NCI-H2227 (cell line): ENCODE results near the gene ZNF268.
"Not testable (repeated sequence)": the region's sequence is repeated elsewhere in the genome, so short reads cannot be mapped to it uniquely, and the experiment has no call there.

Experiments
- DNase-seq: peaks from one replicate; lab custom pipeline; 2025; ENCODE audit not compliant: unreplicated experiment; lab: John Stamatoyannopoulos, UW

ZNF268 gene

DNA sequence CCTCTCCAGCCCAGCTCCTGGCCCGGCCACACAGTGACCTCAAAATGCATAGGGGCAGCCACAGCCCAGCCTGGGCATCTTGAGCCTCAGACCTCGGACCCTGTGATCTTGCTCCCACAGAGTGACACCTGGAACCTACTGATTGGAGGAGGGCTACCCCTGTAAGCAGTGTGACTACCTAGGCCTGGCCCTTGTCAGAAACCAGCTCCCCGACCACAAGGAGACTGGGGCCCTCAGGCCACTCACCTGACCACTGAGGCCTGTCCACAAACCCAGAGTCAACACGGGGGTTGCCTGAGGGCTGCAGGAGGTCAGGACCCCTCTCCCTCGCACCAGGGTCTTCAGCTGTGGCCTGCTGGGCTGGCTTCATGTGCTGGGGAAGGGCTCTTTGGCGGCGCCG is 45.4 kb downstream of the ZNF268 start:
- DNase-seq, result no peak

DNA sequence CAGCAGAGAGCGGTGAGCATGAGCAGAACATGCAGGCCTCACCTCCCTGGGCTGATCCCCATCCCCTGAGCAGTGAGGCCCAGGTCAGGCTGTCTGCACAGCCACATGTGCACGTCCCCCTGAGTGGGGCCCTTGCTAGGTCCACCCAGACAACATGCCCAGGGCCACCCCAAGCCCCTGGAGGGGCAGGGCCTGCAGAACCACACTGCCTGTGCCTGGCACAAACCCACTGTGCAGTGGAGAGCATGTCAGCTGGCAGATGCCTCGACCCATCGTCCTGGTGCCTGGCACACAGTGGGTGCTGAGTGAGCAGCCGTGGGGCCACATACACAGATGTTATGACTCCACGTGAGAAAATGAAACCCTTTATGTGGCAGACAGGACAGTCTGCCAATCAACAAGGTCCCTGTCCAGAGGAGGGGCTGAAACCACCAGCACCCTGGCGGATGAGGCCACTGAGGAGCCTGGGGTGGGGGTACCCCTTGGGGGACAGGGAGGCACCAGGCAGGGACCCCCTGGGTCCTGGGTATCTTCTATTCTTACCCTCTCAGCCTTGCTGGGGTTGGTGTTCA is 46.1 kb downstream of the ZNF268 start:
- no peak for DNase-seq

DNA sequence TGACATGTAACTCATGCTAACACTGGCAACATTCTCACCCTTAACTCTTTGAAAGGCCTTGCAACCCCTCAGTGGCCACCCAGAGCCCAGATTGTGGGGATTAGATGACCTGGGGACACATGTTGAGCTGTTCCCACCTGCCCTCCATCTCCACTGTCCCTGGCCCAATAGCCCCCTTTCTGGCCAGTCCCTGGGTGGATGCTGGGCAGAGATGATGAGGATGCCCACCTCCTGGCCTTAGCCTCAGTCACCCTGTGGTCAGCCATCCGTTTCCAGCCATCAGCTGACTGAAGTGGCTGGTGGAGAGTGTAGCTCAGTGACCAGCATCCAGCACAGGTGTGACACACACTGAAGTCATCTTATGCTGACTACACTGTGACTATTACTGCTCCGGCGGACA is 49.7 kb downstream of the ZNF268 start:
- no peak for DNase-seq

DNA sequence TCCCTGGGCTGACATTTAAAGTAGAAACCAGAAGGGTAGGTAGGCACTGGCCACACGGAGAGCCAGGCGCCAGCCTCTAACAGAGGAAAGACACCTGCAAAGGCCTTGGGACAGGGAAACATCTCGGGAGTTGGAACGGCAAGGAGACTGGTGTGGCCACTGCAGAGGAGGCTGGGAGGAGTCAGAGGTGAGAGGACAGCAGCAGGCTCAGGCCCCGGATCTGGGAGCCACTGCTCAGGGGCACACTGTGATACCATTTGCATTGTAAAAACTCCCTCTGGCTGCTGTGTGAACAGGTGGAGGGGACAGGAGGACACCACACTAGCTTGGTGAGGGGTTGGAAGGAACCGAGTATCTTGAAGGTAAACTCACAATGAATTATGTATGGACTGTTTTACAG is 51.7 kb downstream of the ZNF268 start:
- no peak for DNase-seq

DNA sequence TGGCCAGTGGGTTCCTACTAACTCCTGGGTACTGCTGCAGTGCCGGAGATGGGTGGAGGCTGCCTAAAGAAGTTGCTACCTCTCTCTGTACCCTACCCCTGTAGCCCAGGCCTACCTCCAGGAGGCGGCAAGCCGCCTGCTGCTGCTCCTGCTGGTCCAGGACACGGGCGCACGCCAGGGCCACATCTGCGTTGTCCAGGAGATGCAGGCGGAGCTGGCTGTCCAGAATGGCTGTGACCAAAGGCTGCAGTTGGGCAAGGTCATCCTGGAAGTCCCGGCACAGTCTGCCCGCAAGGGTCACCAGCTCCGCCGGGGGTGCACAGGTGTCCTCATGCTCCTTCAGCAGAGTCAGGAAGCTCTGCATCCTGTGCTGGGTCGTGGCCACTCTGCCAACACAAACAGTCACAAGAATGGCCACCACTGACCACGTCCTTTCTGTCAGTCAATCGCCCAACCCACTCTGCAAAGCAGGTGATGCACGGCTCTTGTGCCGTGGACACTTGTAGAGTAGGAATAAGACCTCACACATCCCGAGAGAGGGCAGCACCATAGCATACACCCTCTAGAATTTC is 52.8 kb downstream of the ZNF268 start:
- no peak for DNase-seq

DNA sequence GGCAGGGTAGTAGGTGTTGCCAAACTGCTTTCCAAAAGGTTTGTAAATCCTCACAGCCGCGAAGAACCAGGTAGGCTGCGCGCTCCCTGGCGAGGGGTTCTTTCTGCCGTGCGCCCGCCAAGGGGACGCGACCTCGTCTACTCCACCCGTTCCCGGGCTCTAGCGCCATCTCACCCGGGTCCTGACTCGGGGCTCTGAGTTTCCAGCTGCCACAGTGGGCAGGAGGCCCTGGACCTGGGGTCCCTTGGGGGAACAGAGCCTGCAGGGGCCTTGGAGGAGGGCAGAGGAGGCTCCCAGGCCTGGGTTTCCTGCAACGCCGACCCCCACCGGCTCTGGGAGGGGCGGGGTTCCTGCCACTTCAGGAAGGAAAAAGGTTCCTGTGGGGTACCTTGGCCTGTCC is 53.7 kb downstream of the ZNF268 start:
- DNase-seq, result no peak

DNA sequence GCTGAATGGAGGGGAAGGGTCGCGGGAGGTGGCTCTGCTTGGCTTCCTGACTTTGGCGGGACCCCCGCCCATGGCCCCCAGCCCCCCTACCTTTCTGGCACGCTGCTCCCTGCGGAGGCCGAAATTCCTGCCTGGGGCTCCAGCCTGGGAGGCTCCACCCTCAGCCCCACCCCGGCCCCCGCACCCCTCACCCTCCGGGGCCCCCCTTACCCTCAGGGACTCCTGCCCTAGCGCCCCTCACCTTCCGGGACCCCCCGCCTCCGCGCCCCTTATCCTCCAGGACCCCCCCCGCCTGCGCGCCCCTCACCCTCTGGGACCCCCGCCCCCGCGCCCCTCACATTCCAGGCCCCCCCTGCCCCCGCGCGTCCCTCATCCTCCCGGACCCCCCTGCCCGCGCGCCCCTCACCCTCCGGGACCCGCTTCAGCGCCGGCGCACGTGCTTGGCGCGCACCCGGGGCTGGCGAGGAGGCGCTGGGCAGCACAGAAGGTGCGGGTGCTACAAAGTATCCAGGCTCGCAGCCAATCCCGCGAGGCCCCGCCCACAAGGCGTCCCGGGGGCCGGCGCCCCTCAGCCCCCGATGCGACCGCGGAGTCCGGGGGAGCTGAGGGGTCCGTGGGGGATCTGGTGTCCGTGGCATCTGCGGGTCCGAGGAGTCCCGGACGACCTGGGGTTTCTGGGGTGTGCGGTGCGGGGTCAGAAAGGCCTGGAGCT is 54.3 kb downstream of the ZNF268 start, which contains the start of gene ANHX:
ANHX (minus strand) TSS at position 477 of the 712 bp plus-strand sequence. CDS start 1,521 bp downstream, outside the sequence.
- DNase-seq, result no peak

DNA sequence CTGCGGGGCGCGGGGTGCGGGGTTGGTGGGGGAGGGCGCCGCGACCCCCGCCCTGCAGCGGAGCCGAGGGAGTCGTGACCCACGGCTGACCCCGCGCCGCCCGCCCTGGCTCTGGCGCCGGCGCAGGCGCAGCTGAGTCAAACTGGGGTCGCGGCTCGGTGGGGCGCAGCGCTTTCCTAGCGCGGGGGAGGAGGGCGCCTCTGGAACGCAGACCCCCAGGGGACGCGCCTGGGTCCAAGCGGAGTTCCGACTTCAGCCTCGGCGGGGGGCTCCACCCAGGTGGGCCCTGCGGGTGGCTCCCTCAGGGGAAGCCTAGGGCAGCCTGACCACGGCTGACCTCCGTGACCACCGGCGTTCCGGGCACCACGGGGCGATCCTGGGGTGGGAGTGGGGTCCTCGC is 54.8 kb downstream of the ZNF268 start:
- no peak for DNase-seq

DNA sequence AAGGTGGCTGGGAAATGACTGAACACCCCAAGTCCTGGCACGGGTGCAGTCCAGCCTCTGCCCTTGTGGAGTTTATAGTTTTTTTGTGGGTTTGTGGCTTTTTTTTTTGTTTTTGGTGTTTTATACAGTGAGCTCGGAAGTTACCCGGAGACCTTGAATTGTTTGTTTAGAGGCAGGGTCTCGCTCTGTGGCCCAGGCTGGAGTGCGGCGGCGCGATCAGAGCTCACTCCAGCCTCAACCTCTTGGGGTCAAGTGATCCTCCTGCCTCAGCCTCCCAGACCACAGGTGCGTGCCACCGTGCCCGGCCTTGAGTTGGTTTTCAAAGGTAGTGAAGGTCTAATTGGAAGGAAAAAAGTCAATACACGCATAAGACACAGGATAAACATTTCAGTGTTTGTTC is 55.3 kb downstream of the ZNF268 start:
- no peak for DNase-seq

DNA sequence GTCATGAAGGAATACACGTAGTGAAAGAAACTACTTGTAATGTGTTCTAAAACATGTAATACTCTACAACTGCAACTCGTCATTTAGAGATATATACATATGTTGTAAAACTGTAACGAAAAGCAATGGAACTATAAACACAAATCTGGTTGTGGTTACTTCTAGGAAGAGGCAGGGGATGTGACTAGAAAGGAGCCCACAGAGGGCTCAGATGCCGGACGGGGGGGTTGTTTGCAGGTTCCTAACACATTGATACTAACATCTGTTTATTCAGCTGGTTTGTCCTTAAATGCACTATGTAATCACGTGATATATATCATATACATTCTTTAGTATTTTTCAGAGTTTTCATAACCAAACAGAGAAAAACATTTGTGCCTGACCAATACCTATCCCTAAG is 70.4 kb downstream of the ZNF268 start:
- DNase-seq, result no peak

DNA sequence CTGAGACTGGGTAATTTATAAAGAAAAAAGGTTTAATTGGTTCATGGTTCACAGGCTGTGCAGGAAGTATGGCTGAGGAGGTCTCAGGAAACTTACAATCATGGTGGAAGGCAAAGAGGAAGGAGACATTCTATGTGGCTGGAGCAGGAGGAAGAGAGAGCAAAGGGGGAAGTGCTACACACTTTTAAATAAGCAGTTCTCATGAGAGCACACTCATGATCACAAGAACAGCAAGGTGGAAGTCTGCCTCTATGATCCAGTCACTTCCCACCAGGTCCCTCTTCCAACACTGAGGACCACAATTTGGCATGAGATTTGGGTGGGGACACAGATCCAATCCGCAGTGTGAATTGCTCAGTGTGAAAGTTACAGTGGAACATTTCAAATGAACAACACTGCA is 74.5 kb downstream of the ZNF268 start:
- DNase-seq, result not testable (repeated sequence)

DNA sequence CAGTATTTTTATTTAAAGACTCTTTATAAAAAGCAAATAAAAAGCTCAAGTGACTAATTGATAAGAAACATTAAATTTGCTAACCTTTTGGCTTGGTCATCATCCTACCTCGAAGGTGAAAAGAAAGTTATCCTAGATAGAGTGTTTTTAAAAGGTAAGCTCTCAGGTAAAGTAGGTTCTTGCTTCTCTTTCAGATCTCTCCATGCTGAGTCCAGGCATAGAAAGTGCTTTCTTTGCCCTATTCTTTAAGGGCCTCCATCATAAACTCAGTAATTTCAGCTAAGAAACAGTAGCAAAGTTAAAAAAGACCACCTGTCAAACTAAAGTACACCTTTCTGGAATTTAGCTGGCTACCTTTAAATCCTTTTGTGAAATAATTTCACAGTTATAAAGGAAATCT is 75.0 kb downstream of the ZNF268 start:
- DNase-seq, result no peak

DNA sequence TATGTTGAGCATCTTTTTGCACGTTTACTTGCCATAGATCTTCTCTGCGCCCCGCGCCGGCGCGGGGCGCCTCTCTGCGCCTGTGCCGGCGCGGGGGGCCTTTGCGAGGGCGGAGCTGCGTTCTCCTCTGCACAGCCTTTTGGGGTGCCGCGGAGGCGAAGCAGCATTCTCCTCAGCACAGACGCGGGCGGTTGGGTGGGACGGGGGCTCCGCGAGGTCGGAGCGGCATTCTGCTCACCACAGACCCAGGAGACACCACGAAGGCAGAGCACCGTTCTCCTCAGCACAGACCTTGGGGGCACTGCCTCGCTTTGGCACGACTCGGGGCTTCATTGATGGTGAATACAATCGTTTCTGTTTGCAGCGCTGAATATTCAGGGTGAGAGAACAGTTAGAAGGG is 82.9 kb downstream of the ZNF268 start:
- no peak for DNase-seq
